GM12865 (cell line): ENCODE measurements around the gene FBLN1.

Source experiments
- DNase-seq: peaks from one replicate; pipeline ENCODE4 v3.0.0; 2010; ENCODE audit warnings: low read depth
- H3K4me3 ChIP-seq: 2 replicates; pipeline ENCODE4 v1.5.1; 2011; ENCODE audit warnings: mild to moderate bottlenecking, low read depth, low read length, control low read depth
- TF ChIP-seq, protein P1 (sequence below): IDR thresholded peaks from 2 replicates; pipeline ENCODE4 v1.5.1; 2011; ENCODE audit warnings: low read length, control low read depth, low read depth, inconsistent platforms; ENCODE audit not compliant: insufficient read depth; ENCODE audit errors: missing control alignments

Gene FBLN1

DNA sequence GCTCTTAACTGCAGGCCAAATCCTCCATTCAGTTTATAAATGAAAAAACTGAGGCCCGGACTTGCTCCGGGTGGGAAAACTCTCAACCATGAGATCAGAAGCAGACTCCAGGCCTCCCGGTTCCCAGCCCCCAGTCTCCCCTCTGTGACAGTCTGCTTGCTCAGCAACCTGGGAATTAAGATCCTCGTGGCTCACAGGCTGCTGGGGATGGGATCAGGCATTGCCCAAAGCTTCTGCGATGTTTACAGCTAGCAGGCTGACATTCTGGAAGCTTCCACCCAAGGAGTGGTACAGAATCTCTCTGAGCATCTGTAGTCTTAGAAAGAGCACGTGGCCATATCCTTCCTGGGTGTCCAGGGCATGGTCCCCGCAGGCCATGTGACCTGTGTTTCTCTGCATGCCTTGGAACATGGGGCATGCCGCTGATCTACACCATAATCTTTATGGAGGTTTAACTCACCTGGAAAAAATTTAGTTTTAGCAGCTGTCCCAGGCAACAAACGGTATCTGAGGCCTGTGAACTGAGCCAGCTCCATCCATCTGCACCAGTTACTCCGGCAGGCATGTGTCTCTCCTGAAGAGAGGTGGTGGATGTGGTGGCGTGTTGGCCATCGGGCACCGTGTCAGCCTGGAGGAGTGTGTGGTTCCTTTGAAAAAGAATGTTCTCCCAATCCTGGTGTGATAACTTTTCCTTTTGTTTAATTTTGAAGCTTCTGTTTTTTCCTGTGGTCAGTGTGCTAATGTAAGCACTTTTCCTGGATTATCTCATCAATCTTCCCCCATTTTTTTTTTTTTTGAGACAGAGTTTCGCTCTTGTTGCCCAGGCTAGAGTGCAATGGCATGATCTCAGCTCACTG is 7.9 kb downstream of the FBLN1 start:
- DNase-seq: no peak
- no peak overlapping the region for H3K4me3 ChIP-seq
- TF ChIP-seq, protein P1, sequence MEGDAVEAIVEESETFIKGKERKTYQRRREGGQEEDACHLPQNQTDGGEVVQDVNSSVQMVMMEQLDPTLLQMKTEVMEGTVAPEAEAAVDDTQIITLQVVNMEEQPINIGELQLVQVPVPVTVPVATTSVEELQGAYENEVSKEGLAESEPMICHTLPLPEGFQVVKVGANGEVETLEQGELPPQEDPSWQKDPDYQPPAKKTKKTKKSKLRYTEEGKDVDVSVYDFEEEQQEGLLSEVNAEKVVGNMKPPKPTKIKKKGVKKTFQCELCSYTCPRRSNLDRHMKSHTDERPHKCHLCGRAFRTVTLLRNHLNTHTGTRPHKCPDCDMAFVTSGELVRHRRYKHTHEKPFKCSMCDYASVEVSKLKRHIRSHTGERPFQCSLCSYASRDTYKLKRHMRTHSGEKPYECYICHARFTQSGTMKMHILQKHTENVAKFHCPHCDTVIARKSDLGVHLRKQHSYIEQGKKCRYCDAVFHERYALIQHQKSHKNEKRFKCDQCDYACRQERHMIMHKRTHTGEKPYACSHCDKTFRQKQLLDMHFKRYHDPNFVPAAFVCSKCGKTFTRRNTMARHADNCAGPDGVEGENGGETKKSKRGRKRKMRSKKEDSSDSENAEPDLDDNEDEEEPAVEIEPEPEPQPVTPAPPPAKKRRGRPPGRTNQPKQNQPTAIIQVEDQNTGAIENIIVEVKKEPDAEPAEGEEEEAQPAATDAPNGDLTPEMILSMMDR: no peak

DNA sequence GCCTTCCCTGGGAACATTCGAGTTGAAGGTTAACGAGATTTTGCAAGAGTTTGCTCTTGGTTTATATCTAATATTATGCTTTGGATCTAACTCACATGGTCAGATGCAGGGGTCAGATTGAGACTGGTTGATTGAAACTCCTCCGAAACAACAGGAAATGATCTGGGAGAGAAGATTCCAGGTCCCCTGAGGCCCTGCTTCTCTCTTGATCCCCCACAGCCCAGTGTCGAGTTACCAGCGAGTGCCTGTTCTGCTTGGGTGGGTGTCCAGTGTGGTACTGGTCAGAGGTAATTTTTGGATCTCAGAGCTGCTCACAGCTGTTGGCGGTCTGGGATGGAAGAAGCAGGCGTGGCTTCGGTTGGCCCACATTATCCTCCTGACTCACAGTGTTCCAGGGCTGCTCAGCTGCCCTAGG is 9.2 kb downstream of the FBLN1 start:
- DNase-seq: no peak
- TF ChIP-seq, protein P1: no peak
- no peak overlapping the region for H3K4me3 ChIP-seq

DNA sequence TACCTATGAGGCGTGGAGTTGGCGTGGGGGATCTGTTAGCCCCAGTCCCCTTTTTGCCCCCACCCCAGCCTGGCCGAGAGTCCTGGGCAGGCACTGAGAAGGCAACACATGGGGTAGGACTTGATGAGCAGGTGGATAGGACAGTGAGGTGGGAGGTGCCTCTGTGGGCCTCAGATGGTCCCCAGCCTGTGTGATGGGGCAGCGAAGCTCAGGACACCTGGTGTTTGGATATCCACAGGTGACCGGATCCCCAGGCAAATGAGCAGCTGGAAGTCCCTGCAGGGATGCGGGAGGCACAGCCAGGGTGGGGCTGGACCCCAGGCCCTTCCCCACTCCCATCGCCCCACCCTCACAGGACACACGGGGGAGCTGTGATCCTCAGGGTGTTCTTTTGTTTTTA is 9.7 kb downstream of the FBLN1 start:
- no peak for DNase-seq
- TF ChIP-seq, protein P1: no peak
- H3K4me3 ChIP-seq: no peak overlapping the region

DNA sequence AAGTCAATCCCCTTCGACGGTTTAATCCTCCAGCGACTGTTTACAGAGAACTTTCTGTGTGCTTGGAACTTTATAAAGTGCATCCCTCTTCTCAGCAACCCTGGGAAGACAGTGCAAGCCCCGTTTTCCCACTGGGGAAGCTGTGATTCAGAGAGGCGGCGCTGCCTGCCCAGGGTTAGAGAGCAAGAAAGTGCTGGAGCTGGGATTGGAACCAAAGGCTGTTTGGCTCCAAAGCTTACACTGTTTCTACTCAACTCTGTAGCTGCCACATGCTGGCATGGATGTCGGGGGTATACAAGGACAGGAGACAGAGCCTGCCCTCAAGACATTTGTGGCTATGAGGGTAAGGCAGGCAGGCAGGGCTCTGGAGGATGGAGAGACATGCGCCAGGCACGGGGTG is 13.0 kb downstream of the FBLN1 start:
- no peak overlapping the region for H3K4me3 ChIP-seq
- no peak for DNase-seq
- TF ChIP-seq, protein P1: no peak

DNA sequence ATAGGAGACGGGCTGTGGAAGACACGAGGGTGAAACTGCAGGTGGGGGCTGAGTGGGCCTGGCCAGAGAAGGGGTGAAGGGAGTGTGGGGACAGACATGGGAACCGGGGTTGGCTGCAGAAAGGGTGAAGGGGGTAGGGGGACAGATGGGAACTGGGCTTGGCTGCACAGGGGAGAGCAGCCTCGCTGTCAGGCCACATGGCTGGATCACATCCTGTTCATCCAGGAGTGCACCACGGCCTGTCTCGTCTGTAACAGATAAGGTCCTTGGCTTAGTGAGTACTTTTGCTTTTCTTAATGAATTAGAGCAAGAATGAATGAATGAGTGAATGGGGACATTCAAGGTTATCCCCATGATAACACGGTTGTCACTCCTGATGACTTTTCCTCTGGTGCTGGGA is 13.5 kb downstream of the FBLN1 start:
- no peak overlapping the region for H3K4me3 ChIP-seq
- no peak for DNase-seq
- TF ChIP-seq, protein P1: no peak

DNA sequence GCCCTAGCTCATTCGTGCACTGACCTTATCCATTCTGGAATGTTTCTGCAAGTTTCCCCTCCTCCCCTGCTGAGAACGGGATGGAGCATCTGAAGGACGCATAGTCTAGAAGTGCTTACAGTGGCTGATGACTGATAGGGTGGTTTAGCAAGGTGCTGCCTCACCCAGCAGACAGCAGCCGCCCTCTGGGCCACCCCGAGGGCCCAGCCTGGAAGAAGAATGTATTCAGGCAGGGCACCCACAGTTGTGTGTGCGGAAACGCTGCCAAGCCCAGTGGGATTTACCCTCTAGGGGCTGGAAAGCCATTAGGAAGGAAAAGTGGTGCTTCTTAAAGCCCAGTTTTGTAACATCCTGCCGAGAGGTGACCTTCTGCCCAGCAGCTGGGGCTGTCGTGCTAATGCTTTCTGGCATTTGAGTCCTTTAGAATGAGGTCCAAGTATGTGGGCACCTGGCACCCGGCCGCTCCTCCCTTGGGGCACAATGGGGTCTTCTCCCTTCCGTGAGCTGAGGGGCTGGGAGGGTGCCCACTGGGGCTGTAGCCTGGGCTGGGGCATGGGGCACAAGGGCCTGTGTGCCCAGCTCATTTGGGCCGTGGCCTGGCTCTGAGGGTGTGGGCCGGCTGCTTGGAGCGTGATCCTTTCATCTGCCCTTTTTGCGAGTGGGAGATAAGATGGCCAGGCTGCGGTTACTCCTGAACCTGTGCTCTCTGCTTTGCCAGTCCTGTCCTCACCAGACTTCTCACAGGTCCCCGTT is 14.4 kb downstream of the FBLN1 start:
- TF ChIP-seq, protein P1: no peak
- no peak for DNase-seq
- no peak overlapping the region for H3K4me3 ChIP-seq

DNA sequence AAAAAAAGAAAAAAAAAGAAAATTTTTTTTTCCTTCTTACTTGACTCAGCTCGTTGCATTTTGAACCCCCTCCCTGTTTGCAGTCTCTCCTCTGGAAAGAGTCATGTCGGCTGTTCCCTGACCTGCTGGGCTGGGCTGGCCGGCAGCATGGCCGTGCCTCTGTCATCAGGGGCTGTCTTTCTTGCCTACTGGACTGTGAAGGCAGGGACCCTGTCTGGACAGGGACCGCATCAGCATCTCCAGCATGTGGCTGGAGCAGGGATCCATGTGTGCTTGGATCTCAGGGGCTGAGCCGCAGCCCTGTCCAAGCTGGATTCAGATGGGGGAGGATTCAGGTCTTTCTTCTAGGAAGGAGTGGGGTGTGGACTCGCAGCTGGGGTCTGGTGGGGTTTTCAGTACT is 15.5 kb downstream of the FBLN1 start:
- no peak overlapping the region for H3K4me3 ChIP-seq
- TF ChIP-seq, protein P1: no peak
- DNase-seq: no peak
